MM.1S (cell line): ENCODE results near the gene RPL7L1.

ENCODE experiments used
- DNase-seq: peaks from one replicate; pipeline ENCODE4 v3.0.0-alpha.2; 2015
- H2AFZ ChIP-seq: fragments of 300-600 bp; sonication (generic); 2 replicates; pipeline ENCODE4 v1.6.0; 2016; ENCODE audit warnings: antibody characterized with exemption, low read length
- H3F3A ChIP-seq: fragments of 300-600 bp; sonication (generic); 2 replicates; pipeline ENCODE4 v1.6.1; 2016; ENCODE audit warnings: mild to moderate bottlenecking, antibody characterized with exemption, low read length, moderate library complexity, mixed read lengths; ENCODE audit not compliant: insufficient read depth
- H3K27ac ChIP-seq: fragments of 300-600 bp; sonication (generic); 2 replicates; pipeline ENCODE4 v1.5.1; 2016; ENCODE audit warnings: mild to moderate bottlenecking, low read length
- H3K27me3 ChIP-seq: fragments of 300-600 bp; sonication (generic); replicated peaks from 2 replicates; pipeline ENCODE4 v1.6.0; 2016; ENCODE audit warnings: low read length; ENCODE audit not compliant: insufficient read depth
- H3K36me3 ChIP-seq: fragments of 300-600 bp; sonication (generic); replicated peaks from 2 replicates; pipeline ENCODE4 v1.6.1; 2016; ENCODE audit warnings: mild to moderate bottlenecking, low read length, mixed read lengths; ENCODE audit not compliant: insufficient read depth
- H3K4me1 ChIP-seq: fragments of 300-600 bp; sonication (generic); 2 replicates; pipeline ENCODE4 v1.6.1; 2016; ENCODE audit warnings: low read length, mixed read lengths
- H3K4me2 ChIP-seq: fragments of 300-600 bp; sonication (generic); 2 replicates; pipeline ENCODE4 v1.6.0; 2016; ENCODE audit warnings: low read depth, low read length
- H3K4me3 ChIP-seq: fragments of 300-600 bp; sonication (generic); 2 replicates; pipeline ENCODE4 v1.5.1; 2016; ENCODE audit warnings: low read length, mixed read lengths
- H3K79me2 ChIP-seq: fragments of 300-600 bp; sonication (generic); 2 replicates; pipeline ENCODE4 v1.6.1; 2016; ENCODE audit warnings: mixed run types, low read length, mixed read lengths
- H3K9ac ChIP-seq: fragments of 300-600 bp; sonication (generic); 2 replicates; pipeline ENCODE4 v1.6.1; 2016; ENCODE audit warnings: low read length, mixed read lengths
- H3K9me2 ChIP-seq: fragments of 300-600 bp; sonication (generic); replicated peaks from 2 replicates; pipeline ENCODE4 v1.6.1; 2016; ENCODE audit warnings: mild to moderate bottlenecking, low read length, mixed read lengths; ENCODE audit not compliant: insufficient read depth
- H3K9me3 ChIP-seq: fragments of 300-600 bp; sonication (generic); replicated peaks from 2 replicates; pipeline ENCODE4 v1.6.1; 2016; ENCODE audit warnings: mild to moderate bottlenecking, low read length, mixed read lengths; ENCODE audit not compliant: insufficient read depth
- H4K20me1 ChIP-seq: fragments of 300-600 bp; sonication (generic); 2 replicates; pipeline ENCODE4 v1.6.1; 2016; ENCODE audit warnings: mild to moderate bottlenecking, low read length, moderate library complexity, mixed read lengths; ENCODE audit not compliant: insufficient read depth
- EZH2 ChIP-seq: fragments of 300-600 bp; sonication (generic); optimal IDR thresholded peaks from 2 replicates; pipeline ENCODE3; 2017; ENCODE audit warnings: low read depth, mild to moderate bottlenecking, antibody characterized with exemption, low read length, mixed read lengths
- EZH2phosphoT487 ChIP-seq: fragments of 300-600 bp; sonication (generic); IDR thresholded peaks from 2 replicates; pipeline ENCODE4 v1.6.1; 2018; ENCODE audit warnings: antibody characterized with exemption, low read length
- TF ChIP-seq, protein P1 (sequence below): fragments of 300-600 bp; sonication (generic); IDR thresholded peaks from 2 replicates; pipeline ENCODE4 v1.5.1; 2016; ENCODE audit warnings: antibody characterized with exemption, low read length, mixed read lengths

RPL7L1 gene

GRCh38 chr6:42915732-42916131 lies 36.3 kb downstream of the RPL7L1 start, which contains the start of gene PTCRA:
PTCRA (plus strand) TSS chr6:42916053; CDS start chr6:42916070, 17 bp downstream.
- Histone ChIP-seq H3K79me2 (no peaks in the 10 kb centered on the region), H3F3A (no peaks in the 10 kb centered on the region), H3K9ac (no peak within 1 kb of the TSS), H3K4me3 (no peak within 1 kb of the TSS), H3K9me3 (no peaks in the 10 kb centered on the region), H3K36me3 (no peaks in the 10 kb centered on the region), H3K4me1 (no peaks in the 10 kb centered on the region), H3K27me3 (no peaks in the 10 kb centered on the region), H2AFZ (no peak within 1 kb of the TSS), H4K20me1 (no peaks in the 10 kb centered on the region), H3K4me2 (no peak within 1 kb of the TSS), H3K27ac (no peak within 1 kb of the TSS), H3K9me2 (no peaks in the 10 kb centered on the region)
- DNase-seq, result no peak
- TF ChIP-seq EZH2 (no peak), EZH2phosphoT487 (no peak)
- TF ChIP-seq, protein P1, sequence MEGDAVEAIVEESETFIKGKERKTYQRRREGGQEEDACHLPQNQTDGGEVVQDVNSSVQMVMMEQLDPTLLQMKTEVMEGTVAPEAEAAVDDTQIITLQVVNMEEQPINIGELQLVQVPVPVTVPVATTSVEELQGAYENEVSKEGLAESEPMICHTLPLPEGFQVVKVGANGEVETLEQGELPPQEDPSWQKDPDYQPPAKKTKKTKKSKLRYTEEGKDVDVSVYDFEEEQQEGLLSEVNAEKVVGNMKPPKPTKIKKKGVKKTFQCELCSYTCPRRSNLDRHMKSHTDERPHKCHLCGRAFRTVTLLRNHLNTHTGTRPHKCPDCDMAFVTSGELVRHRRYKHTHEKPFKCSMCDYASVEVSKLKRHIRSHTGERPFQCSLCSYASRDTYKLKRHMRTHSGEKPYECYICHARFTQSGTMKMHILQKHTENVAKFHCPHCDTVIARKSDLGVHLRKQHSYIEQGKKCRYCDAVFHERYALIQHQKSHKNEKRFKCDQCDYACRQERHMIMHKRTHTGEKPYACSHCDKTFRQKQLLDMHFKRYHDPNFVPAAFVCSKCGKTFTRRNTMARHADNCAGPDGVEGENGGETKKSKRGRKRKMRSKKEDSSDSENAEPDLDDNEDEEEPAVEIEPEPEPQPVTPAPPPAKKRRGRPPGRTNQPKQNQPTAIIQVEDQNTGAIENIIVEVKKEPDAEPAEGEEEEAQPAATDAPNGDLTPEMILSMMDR, result no peak

- H3K27me3 ChIP-seq, result no peaks in the 10 kb centered on the region
- H3K9me2 ChIP-seq, result no peaks in the 10 kb centered on the region
- H3K4me2 ChIP-seq, result no peak overlapping the region
- no peak for DNase-seq
- H3K9me3 ChIP-seq, result no peaks in the 10 kb centered on the region
- no peaks in the 10 kb centered on the region for H3F3A ChIP-seq
- TF ChIP-seq EZH2phosphoT487 (no peak), EZH2 (no peak)
- TF ChIP-seq, protein P1, result no peak
- no peaks in the 10 kb centered on the region for H3K4me1 ChIP-seq
- no peaks in the 10 kb centered on the region for H3K36me3 ChIP-seq
- no peaks in the 10 kb centered on the region for H3K79me2 ChIP-seq
- no peak overlapping the region for H3K9ac ChIP-seq
- H2AFZ ChIP-seq, result no peak overlapping the region
- no peaks in the 10 kb centered on the region for H4K20me1 ChIP-seq
- H3K27ac ChIP-seq, result no peak overlapping the region
- no peak overlapping the region for H3K4me3 ChIP-seq
Observed at GRCh38 chr6:42916288-42916687, 36.9 kb downstream of the RPL7L1 start.

GRCh38 chr6:42921801-42922200 lies 42.4 kb downstream of the RPL7L1 start:
- no peak for TF ChIP-seq EZH2phosphoT487
- TF ChIP-seq EZH2, result no peak
- TF ChIP-seq, protein P1, result no peak
- H3K36me3 ChIP-seq, result no peaks in the 10 kb centered on the region
- no peak overlapping the region for H3K27ac ChIP-seq
- H3K9ac ChIP-seq, result no peak overlapping the region
- no peak overlapping the region for H2AFZ ChIP-seq
- no peaks in the 10 kb centered on the region for H3K9me3 ChIP-seq
- no peak overlapping the region for H3K4me2 ChIP-seq
- H3F3A ChIP-seq, result no peaks in the 10 kb centered on the region
- H4K20me1 ChIP-seq, result no peaks in the 10 kb centered on the region
- H3K4me3 ChIP-seq, result no peak overlapping the region
- no peaks in the 10 kb centered on the region for H3K79me2 ChIP-seq
- no peaks in the 10 kb centered on the region for H3K9me2 ChIP-seq
- 0 out of 2 replicates have a peak, but pooled peaks cover 6% of the 10 kb centered on the region for H3K4me1 ChIP-seq
- DNase-seq, result no peak
- no peaks in the 10 kb centered on the region for H3K27me3 ChIP-seq
